Measurements from ENCODE around the gene EYA2.

DNA sequence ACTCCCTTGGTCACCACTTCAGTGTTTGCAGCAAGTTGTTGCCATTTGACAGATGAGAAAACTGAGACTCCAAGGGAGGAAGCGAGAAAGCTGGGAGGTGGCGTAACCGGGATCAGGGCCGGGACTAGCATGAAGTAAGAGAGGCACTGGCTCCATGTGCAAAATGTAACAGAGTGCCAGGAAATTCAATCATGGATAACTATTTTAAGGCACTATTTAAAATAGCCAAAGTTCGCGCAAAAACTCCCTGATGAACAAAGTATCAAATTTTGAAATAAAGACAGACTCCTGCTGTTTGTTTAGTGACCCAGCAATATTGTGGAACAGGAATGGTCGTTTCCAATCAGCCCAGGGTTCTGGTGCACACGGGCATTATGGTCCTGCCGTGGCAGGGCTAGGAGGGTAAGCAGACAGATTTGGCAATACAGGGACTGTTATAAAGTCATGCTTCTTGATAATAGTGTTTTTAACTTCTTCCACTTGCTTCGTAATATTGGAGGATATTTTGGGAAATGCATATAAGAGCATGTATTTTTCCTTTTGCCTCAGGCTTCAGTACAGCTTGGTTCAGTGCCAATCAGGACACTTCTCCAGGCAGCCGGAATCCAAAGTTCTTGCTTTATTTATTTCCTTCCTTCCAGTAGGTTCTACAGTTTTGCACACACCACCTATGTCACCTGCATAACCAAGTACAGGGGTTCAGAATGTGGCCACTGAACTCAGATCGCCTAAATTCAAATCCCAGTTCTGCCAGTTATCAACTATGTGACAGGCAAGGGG lies 141.6 kb downstream of the EYA2 start:
- TF ChIP-seq EZH2 (IDR thresholded peaks at IDR 0.05; ENCODE audit: borderline replicate concordance), result no peak
- TF ChIP-seq, protein P1, sequence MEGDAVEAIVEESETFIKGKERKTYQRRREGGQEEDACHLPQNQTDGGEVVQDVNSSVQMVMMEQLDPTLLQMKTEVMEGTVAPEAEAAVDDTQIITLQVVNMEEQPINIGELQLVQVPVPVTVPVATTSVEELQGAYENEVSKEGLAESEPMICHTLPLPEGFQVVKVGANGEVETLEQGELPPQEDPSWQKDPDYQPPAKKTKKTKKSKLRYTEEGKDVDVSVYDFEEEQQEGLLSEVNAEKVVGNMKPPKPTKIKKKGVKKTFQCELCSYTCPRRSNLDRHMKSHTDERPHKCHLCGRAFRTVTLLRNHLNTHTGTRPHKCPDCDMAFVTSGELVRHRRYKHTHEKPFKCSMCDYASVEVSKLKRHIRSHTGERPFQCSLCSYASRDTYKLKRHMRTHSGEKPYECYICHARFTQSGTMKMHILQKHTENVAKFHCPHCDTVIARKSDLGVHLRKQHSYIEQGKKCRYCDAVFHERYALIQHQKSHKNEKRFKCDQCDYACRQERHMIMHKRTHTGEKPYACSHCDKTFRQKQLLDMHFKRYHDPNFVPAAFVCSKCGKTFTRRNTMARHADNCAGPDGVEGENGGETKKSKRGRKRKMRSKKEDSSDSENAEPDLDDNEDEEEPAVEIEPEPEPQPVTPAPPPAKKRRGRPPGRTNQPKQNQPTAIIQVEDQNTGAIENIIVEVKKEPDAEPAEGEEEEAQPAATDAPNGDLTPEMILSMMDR (IDR thresholded peaks at IDR 0.05; ENCODE audit: poor library complexity), result no peak
- TF ChIP-seq EZH2phosphoT487 (IDR thresholded peaks at IDR 0.05; ENCODE audit: low read depth, severe bottlenecking, unreplicated experiment), result no peak

Data from hepatocyte (in vitro differentiated cells).